ENCODE measurements around the gene KSR1. TPM values are rescaled to one million over a fixed set of nuclear protein-coding genes. Genes with fewer than 3 reads are reported as not detected.
"Not testable (repeated sequence)": the region's sequence is repeated elsewhere in the genome, so short reads cannot be mapped to it uniquely, and the experiment has no call there.

The KSR1 gene
- total RNA-seq, 2 experiments from 2014 or later = 44.4 to 47.6 TPM

DNA sequence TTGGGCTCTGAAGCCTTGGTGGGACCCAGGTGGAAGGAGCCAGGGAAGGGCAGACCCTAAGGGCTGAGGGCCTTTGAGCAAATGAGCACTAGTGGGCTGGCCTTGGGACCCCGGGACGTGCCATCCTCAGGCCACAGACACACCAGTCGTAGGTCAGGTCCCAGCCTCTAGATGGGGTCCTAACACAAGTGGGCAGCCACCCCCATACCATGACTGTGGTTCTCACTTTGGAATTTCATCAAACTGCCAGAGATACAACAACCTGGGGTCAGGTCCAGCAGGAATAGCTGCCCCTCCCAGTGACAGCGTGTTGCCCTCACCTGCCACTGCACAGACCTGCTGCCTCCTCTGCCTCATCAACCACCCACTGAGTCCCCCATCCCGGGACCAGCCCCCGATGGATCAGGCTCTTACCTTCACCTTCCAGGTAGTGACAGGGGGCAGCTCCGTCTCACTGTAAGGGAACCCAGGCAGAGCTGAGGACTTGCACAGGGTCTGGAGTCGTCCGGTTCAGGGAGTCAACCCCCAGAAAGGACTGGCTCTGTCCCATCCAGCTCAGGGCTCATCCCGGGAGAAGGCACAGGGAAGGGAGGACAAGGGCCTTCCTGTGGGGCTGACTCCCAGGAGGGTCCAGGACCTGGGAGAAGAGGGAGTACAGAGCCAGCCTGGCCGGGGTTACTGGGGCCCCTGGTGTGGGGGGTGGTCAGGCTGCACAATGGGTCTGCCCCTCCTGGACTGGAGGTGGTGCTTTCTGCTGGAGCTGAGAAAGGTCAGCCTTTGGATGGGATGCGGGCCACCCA is 214.7 kb downstream of the KSR1 start:
- ChIA-PET POLR2A (no interaction called here), CTCF (no interaction called here)
- Mint-ChIP-seq H3K9me3 (no peaks in the 10 kb centered on the region), H3K36me3 (ENCODE audit: low read depth) (no peaks in the 10 kb centered on the region), H3K27me3 (no peaks in the 10 kb centered on the region), H3K27ac (no peak overlapping the region), H3K4me1 (no peaks in the 10 kb centered on the region), H3K4me3 (no peak overlapping the region)
- DNase-seq = no peak

GRCh38 chr17:27671591-27671910 is 215.3 kb downstream of the KSR1 start:
- Mint-ChIP-seq H3K27ac (no peak overlapping the region), H3K27me3 (no peaks in the 10 kb centered on the region), H3K36me3 (ENCODE audit: low read depth) (no peaks in the 10 kb centered on the region), H3K4me1 (no peaks in the 10 kb centered on the region), H3K4me3 (no peak overlapping the region), H3K9me3 (no peaks in the 10 kb centered on the region)
- ChIA-PET CTCF (no interaction called here), POLR2A (no interaction called here)
- DNase-seq = no peak

- POLR2A ChIA-PET, CTCF ChIA-PET: not testable (repeated sequence)
These were observed 215.8 kb downstream of the KSR1 start for GRCh38 chr17:27671977-27672480.

DNA sequence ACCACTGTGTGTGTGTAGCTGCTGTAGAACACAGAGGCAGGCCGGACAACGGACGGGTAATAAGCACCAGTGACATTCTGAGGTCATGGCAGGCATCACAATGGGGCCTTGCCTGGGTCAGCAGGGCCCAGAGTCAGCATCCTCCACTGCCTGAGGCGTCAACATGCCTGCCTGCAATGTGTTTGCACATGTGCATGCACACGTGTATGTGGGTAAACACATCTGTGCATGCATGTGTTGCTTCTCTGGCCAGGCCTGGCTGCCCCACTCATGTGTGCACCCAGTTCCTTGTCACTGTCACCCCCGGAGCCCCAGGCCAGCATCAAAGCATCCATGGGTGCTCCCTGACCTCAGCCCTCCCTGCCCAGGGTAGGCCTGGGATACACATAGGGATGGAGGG is 218.1 kb downstream of the KSR1 start:
- Mint-ChIP-seq H3K4me1 (no peaks in the 10 kb centered on the region), H3K27ac (no peak overlapping the region), H3K27me3 (peaks cover 3% of the 10 kb centered on the region), H3K4me3 (no peak overlapping the region), H3K9me3 (no peaks in the 10 kb centered on the region), H3K36me3 (ENCODE audit: low read depth) (no peaks in the 10 kb centered on the region)
- no peak for DNase-seq
- POLR2A ChIA-PET = no interaction called here
- CTCF ChIA-PET = no interaction called here

More at GRCh38 chr17:27671977-27672480, 215.8 kb downstream of the KSR1 start:
- H3K36me3 Mint-ChIP-seq (ENCODE audit: low read depth); H3K4me3 Mint-ChIP-seq; H3K27me3 Mint-ChIP-seq; H3K27ac Mint-ChIP-seq; H3K9me3 Mint-ChIP-seq; H3K4me1 Mint-ChIP-seq; DNase-seq: not testable (repeated sequence)

Other genes starting within 250 kb of the KSR1 start
- gene WSB1, start 162.3 kb upstream of the KSR1 start, total RNA-seq = 100 to 1,000 TPM; 143 to 155 TPM
- 100 to 1,000 TPM; 238 to 240 TPM for gene LGALS9, start 174.7 kb downstream of the KSR1 start, total RNA-seq

Data from activated CD4-positive, alpha-beta memory T cell treated with anti-CD3 and anti-CD28 coated beads, Interleukin-2, amount 10 ng/mL, durations not matched to agents 7 days and 5 days (primary cell).